CD4-positive, CD25-positive, alpha-beta regulatory T cell (primary cell): ENCODE data around the gene CATSPERD. TPM values are rescaled to one million over a fixed set of nuclear protein-coding genes. Genes with fewer than 3 reads are reported as not detected.
A peak's percentile ranks its signal among the peaks of the same experiment; 100 is the strongest.

ENCODE experiments used
- ATAC-seq, 2 donors: fragments of 150-1000 bp; cut with Tn5 transposase; one replicate each; pipeline ENCODE4 v1.10.0; 2021; ENCODE audit warnings: low read depth in 2 of 2, moderate number of reproducible peaks in 2 of 2, moderate library complexity in 1 of 2
- DNase-seq, 3 donors: peaks; one replicate each; pipeline versions ENCODE4 v3.0.0 to v3.0.0-alpha.2; 2012 to 2022; ENCODE audit warnings: mixed read lengths in 1 of 3
- H3K27ac ChIP-seq: one replicate; pipeline ENCODE4 v1.7.0; 2013; ENCODE audit warnings: mild to moderate bottlenecking, low read length; ENCODE audit not compliant: insufficient read depth, poor library complexity, severe bottlenecking
- H3K27me3 ChIP-seq: one replicate; pipeline ENCODE4 v1.7.0; 2013; ENCODE audit warnings: low read length; ENCODE audit not compliant: control insufficient read depth, insufficient read depth
- H3K36me3 ChIP-seq: one replicate; pipeline ENCODE4 v1.7.0; 2013; ENCODE audit warnings: mild to moderate bottlenecking, low read length, moderate library complexity; ENCODE audit not compliant: control insufficient read depth, insufficient read depth
- H3K4me1 ChIP-seq: 2 replicates; pipeline ENCODE4 v1.7.0; 2013; ENCODE audit warnings: mild to moderate bottlenecking, low read length; ENCODE audit not compliant: insufficient read depth, control insufficient read depth, poor library complexity, severe bottlenecking
- H3K4me3 ChIP-seq: one replicate; pipeline ENCODE4 v1.7.0; 2013; ENCODE audit warnings: low read depth, mild to moderate bottlenecking, low read length, moderate library complexity
- H3K9me3 ChIP-seq, 2 experiments: 1 replicate in 1 of 2; 2 replicates in 1 of 2; pipeline ENCODE4 v1.7.0; 2013; ENCODE audit warnings: low read length in 2 of 2, mild to moderate bottlenecking in 1 of 2, moderate library complexity in 1 of 2; ENCODE audit not compliant: control insufficient read depth in 2 of 2
- H3K27ac Mint-ChIP-seq, 3 donors: one replicate each; pipeline ENCODE4 v1.8.0; 2020 to 2022; ENCODE audit warnings: mild to moderate bottlenecking in 3 of 3, mixed read lengths in 3 of 3, moderate library complexity in 2 of 3
- H3K27me3 Mint-ChIP-seq: one replicate; pipeline ENCODE4 v1.8.0; 2022; ENCODE audit warnings: mild to moderate bottlenecking, mixed read lengths
- H3K36me3 Mint-ChIP-seq: one replicate; pipeline ENCODE4 v1.8.0; 2020; ENCODE audit warnings: mixed read lengths
- H3K4me1 Mint-ChIP-seq, 4 donors: one replicate each; pipeline ENCODE4 v1.8.0; 2020 to 2022; ENCODE audit warnings: mixed read lengths in 4 of 4, mild to moderate bottlenecking in 1 of 4
- H3K4me3 Mint-ChIP-seq, 4 donors: one replicate each; pipeline ENCODE4 v1.8.0; 2020 to 2022; ENCODE audit warnings: mild to moderate bottlenecking in 4 of 4, mixed read lengths in 4 of 4, moderate library complexity in 3 of 4
- H3K9me3 Mint-ChIP-seq, 7 donors: one replicate each; pipeline ENCODE4 v1.8.0; 2020 to 2022; ENCODE audit warnings: mixed read lengths in 7 of 7, mild to moderate bottlenecking in 3 of 7, moderate library complexity in 2 of 7
- polyA plus RNA-seq, 4 donors: library from polyadenylated mRNA; unstranded; fragments of 300-500 nt; fragmentation: Illumina TruSeq; gene quantifications; one replicate each; pipeline ENCODE4 v1.2.3, GENCODE V29; 2021
- total RNA-seq: library from RNA; stranded (reverse); gene quantifications from one replicate; pipeline ENCODE4 v1.2.3, GENCODE V29; 2022

The CATSPERD gene
- total and polyA plus RNA-seq, 5 donors from 2014 or later = 0.17 TPM; not detected in 4

GRCh38 chr19:5805462-5806132 lies 85.2 kb downstream of the CATSPERD start:
- no peaks in the 10 kb centered on the region for H3K36me3 Mint-ChIP-seq
- H3K27ac Mint-ChIP-seq = no peak overlapping the region
- Histone ChIP-seq H3K4me1 (peaks cover 20% of the 10 kb centered on the region), H3K27ac (no peak overlapping the region), H3K27me3 (peaks cover 1% of the 10 kb centered on the region), H3K36me3 (no peaks in the 10 kb centered on the region), H3K4me3 (no peak overlapping the region), H3K9me3 (no peaks in the 10 kb centered on the region)
- DNase-seq (peak; percentile 39 to 53 (median 48)), ATAC-seq (peak in 1 of 2 donors; percentile 23)
- peaks cover 0 to 32% (median 4%) of the 10 kb centered on the region in 4 donors for H3K4me1 Mint-ChIP-seq
- H3K4me3 Mint-ChIP-seq = peak overlapping the region in 2 of 4 donors; percentile 36 to 63
- peaks cover 0 to 4% (median 0%) of the 10 kb centered on the region in 7 donors for H3K9me3 Mint-ChIP-seq
- peaks cover 41% of the 10 kb centered on the region for H3K27me3 Mint-ChIP-seq

DNA sequence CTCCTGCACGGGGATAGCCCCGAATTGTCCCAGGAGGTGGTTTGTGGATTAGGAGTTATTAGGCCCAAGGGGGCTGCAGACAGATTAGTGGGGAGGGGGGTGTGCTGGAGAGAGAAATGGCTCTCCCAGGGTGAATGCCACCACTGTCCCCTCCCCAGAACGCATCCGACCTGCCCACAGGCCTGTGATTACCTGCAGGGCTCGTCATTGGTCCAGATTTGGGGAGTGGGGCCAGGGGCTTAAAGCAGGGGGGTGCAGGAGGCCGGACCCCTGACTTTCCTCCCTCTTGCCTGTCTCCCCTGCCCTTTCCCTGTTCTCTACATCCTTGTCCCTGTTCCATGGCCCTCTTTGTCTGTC lies 85.7 kb downstream of the CATSPERD start:
- Mint-ChIP-seq H3K4me3 (peak overlapping the region in 1 of 4 donors; percentile 46), H3K27me3 (peaks cover 40% of the 10 kb centered on the region), H3K27ac (no peak overlapping the region), H3K4me1 (peaks cover 0 to 32% (median 4%) of the 10 kb centered on the region in 4 donors), H3K9me3 (peaks cover 0 to 4% (median 0%) of the 10 kb centered on the region in 7 donors), H3K36me3 (no peaks in the 10 kb centered on the region)
- peaks cover 20% of the 10 kb centered on the region for H3K4me1 ChIP-seq
- no peak for ATAC-seq
- H3K36me3 ChIP-seq = no peaks in the 10 kb centered on the region
- peaks cover 1% of the 10 kb centered on the region for H3K27me3 ChIP-seq
- H3K9me3 ChIP-seq = no peaks in the 10 kb centered on the region
- H3K4me3 ChIP-seq = no peak overlapping the region
- no peak for DNase-seq
- H3K27ac ChIP-seq = no peak overlapping the region

- H3K9me3 ChIP-seq = no peaks in the 10 kb centered on the region
- Mint-ChIP-seq H3K36me3 (no peaks in the 10 kb centered on the region), H3K27ac (peak overlapping the region in 1 of 3 donors; percentile 47), H3K9me3 (peaks cover 0 to 4% (median 0%) of the 10 kb centered on the region in 7 donors), H3K4me3 (peak overlapping the region in 2 of 4 donors; percentile 42 to 54), H3K4me1 (peaks cover 0 to 29% (median 4%) of the 10 kb centered on the region in 4 donors), H3K27me3 (peaks cover 36% of the 10 kb centered on the region)
- H3K27me3 ChIP-seq = peaks cover 1% of the 10 kb centered on the region
- H3K27ac ChIP-seq = no peak overlapping the region
- ATAC-seq (no peak), DNase-seq (no peak)
- H3K4me3 ChIP-seq = no peak overlapping the region
- no peaks in the 10 kb centered on the region for H3K36me3 ChIP-seq
- H3K4me1 ChIP-seq = peaks cover 20% of the 10 kb centered on the region
These were observed 86.5 kb downstream of the CATSPERD start for GRCh38 chr19:5806905-5807304.

DNA sequence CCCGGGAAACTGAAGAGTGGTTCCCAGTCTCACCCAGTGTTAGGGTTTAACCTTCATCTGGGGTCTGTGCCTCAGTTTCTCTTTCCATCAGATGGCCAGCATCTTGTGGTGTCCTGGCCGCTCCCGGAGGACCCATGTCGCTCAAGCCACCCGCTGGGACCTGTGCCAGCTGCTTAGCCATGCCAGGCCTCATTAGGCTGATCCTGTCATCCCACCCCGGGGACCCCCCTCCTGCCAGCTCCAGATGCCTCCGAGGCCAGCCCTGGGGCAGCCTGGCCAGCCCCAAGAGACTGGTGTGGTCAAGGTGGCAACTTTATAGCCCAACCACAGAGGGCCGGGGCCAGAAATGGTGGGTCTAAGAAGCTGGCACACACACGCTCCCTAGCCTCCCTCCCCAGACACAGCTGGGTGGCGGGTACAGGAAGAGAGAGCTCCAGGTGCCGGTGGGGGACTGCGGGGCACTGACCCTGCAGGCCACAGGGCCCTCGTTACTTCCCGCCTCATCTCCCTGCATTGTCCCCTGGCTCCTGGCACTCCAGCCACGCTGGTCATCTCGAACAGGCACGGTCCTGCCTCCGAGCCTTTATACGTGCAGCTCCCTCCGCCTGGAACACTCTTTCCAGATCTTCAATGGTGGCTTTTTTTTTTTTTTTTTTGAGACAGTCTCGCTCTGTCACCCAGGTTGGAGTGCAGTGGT lies 87.8 kb downstream of the CATSPERD start:
- no peak overlapping the region for H3K27ac Mint-ChIP-seq
- no peak overlapping the region for H3K4me3 Mint-ChIP-seq
- DNase-seq (no peak), ATAC-seq (no peak)
- H3K36me3 ChIP-seq = no peaks in the 10 kb centered on the region
- H3K27ac ChIP-seq = no peak overlapping the region
- no peak overlapping the region for H3K4me3 ChIP-seq
- peaks cover under 1% of the 10 kb centered on the region for H3K27me3 ChIP-seq
- peaks cover 0 to 4% (median 0%) of the 10 kb centered on the region in 7 donors for H3K9me3 Mint-ChIP-seq
- no peaks in the 10 kb centered on the region for H3K9me3 ChIP-seq
- H3K4me1 ChIP-seq = peaks cover 20% of the 10 kb centered on the region
- H3K4me1 Mint-ChIP-seq = peaks cover 0 to 21% (median 2%) of the 10 kb centered on the region in 4 donors
- H3K27me3 Mint-ChIP-seq = peaks cover 29% of the 10 kb centered on the region
- no peaks in the 10 kb centered on the region for H3K36me3 Mint-ChIP-seq

GRCh38 chr19:5809053-5809452 lies 88.6 kb downstream of the CATSPERD start:
- Histone ChIP-seq H3K4me1 (peaks cover 12% of the 10 kb centered on the region), H3K9me3 (no peaks in the 10 kb centered on the region), H3K36me3 (no peaks in the 10 kb centered on the region), H3K27ac (no peak overlapping the region), H3K27me3 (no peaks in the 10 kb centered on the region), H3K4me3 (no peak overlapping the region)
- Mint-ChIP-seq H3K4me1 (peaks cover 0 to 15% (median 0%) of the 10 kb centered on the region in 4 donors), H3K9me3 (peaks cover 0 to 1% (median 0%) of the 10 kb centered on the region in 7 donors), H3K4me3 (no peak overlapping the region), H3K36me3 (no peaks in the 10 kb centered on the region), H3K27ac (peak overlapping the region in 1 of 3 donors; percentile 26), H3K27me3 (peaks cover 21% of the 10 kb centered on the region)
- ATAC-seq (no peak), DNase-seq (no peak)

DNA sequence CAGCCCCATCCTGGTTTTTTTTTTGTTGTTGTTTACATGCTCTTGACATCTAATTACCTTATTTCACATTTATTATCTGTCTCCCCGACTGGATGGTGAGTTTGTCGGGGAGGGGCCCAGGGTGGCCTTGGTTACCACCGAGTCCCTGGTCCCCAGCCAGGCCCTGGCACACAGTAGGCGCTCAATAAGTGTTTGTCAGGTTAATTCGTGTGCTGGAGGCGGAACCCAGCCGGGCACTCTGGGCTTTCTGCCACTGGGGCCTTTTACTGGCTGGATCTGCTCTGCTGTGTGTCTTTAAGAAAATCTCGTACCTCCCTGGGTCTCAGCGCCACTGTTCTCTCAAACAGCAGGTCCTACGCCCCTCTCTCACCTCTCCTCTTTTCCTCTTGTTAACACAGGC lies 89.0 kb downstream of the CATSPERD start:
- H3K27me3 ChIP-seq = no peaks in the 10 kb centered on the region
- ATAC-seq = no peak
- H3K9me3 Mint-ChIP-seq = peaks cover 0 to 1% (median 0%) of the 10 kb centered on the region in 7 donors
- no peak for DNase-seq
- H3K27ac Mint-ChIP-seq = peak overlapping the region in 1 of 3 donors; percentile 26
- no peaks in the 10 kb centered on the region for H3K9me3 ChIP-seq
- H3K4me1 ChIP-seq = peaks cover 8% of the 10 kb centered on the region
- H3K36me3 ChIP-seq = no peaks in the 10 kb centered on the region
- H3K27ac ChIP-seq = no peak overlapping the region
- no peak overlapping the region for H3K4me3 ChIP-seq
- no peaks in the 10 kb centered on the region for H3K36me3 Mint-ChIP-seq
- peaks cover 17% of the 10 kb centered on the region for H3K27me3 Mint-ChIP-seq
- H3K4me1 Mint-ChIP-seq = peaks cover 0 to 11% (median 0%) of the 10 kb centered on the region in 4 donors
- H3K4me3 Mint-ChIP-seq = no peak overlapping the region

- Histone ChIP-seq H3K36me3 (no peaks in the 10 kb centered on the region), H3K9me3 (no peaks in the 10 kb centered on the region), H3K4me1 (no peaks in the 10 kb centered on the region), H3K4me3 (no peak overlapping the region), H3K27me3 (no peaks in the 10 kb centered on the region), H3K27ac (no peak overlapping the region)
- DNase-seq (no peak), ATAC-seq (no peak)
- no peak overlapping the region for H3K4me3 Mint-ChIP-seq
- peaks cover 0 to 6% (median 0%) of the 10 kb centered on the region in 4 donors for H3K4me1 Mint-ChIP-seq
- H3K36me3 Mint-ChIP-seq = no peaks in the 10 kb centered on the region
- H3K9me3 Mint-ChIP-seq = peaks cover 0 to 1% (median 0%) of the 10 kb centered on the region in 7 donors
- peaks cover 13% of the 10 kb centered on the region for H3K27me3 Mint-ChIP-seq
- H3K27ac Mint-ChIP-seq = no peak overlapping the region
These were observed 90.7 kb downstream of the CATSPERD start for GRCh38 chr19:5811117-5811516.
